NB4 (cell line): ENCODE data around the gene TESK2.

Experiments used
- MYC ChIP-seq: IDR thresholded peaks from 2 replicates; pipeline ENCODE4 v1.6.1; 2011; ENCODE audit warnings: low read depth, low read length
- POLR2A ChIP-seq: IDR thresholded peaks from 2 replicates; pipeline ENCODE4 v1.6.1; 2011; ENCODE audit warnings: mild to moderate bottlenecking; ENCODE audit not compliant: insufficient read length; ENCODE audit errors: extremely low read depth
- TF ChIP-seq, protein P1 (sequence below): IDR thresholded peaks from one replicate; pipeline ENCODE4 v1.5.1; 2012; ENCODE audit warnings: low read depth, low read length
- TF ChIP-seq, protein P2 (sequence below): IDR thresholded peaks from 2 replicates; pipeline ENCODE4 v1.6.1; 2011; ENCODE audit warnings: low read depth, low read length

DNA sequence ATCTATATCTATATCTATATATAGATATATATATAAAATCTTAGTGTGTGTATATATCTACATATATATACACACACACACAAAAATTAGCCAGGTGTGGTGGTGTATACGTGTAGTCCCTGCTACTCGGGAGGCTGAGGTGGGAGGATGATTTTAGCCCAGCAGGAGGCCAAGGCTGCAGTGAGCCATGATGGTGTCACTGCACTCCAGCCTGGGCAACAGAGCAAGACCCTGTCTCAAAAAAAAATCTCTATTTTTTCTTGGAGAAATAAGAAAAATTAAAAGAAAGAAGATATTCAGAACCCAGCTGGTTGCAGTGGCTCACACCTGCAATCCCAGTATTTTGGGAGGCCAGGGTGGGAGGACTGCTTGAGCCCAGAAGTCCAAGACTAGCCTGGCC, 85.3 kb downstream of the TESK2 start:
- TF ChIP-seq, protein P1, sequence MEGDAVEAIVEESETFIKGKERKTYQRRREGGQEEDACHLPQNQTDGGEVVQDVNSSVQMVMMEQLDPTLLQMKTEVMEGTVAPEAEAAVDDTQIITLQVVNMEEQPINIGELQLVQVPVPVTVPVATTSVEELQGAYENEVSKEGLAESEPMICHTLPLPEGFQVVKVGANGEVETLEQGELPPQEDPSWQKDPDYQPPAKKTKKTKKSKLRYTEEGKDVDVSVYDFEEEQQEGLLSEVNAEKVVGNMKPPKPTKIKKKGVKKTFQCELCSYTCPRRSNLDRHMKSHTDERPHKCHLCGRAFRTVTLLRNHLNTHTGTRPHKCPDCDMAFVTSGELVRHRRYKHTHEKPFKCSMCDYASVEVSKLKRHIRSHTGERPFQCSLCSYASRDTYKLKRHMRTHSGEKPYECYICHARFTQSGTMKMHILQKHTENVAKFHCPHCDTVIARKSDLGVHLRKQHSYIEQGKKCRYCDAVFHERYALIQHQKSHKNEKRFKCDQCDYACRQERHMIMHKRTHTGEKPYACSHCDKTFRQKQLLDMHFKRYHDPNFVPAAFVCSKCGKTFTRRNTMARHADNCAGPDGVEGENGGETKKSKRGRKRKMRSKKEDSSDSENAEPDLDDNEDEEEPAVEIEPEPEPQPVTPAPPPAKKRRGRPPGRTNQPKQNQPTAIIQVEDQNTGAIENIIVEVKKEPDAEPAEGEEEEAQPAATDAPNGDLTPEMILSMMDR = no peak
- TF ChIP-seq POLR2A (no peak), MYC (no peak)
- TF ChIP-seq, protein P2, sequence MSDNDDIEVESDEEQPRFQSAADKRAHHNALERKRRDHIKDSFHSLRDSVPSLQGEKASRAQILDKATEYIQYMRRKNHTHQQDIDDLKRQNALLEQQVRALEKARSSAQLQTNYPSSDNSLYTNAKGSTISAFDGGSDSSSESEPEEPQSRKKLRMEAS = no peak
